Fibroblast of lung (primary cell): ENCODE results near the gene LPXN. TPM values are rescaled to one million over a fixed set of nuclear protein-coding genes. Genes with fewer than 3 reads are reported as not detected.

ENCODE experiments used
- DNase-seq, 2 donors: peaks; one replicate each; pipeline versions ENCODE4 v3.0.0 to v3.0.0-alpha.2; 2010; ENCODE audit warnings: low read depth in 2 of 2
- H2AFZ ChIP-seq: 2 replicates; pipeline ENCODE4 v1.5.1; 2012; ENCODE audit warnings: low read length, control low read depth, inconsistent platforms
- H3K27ac ChIP-seq: 2 replicates; pipeline ENCODE4 v1.5.1; 2011; ENCODE audit warnings: low read length, control low read depth; ENCODE audit not compliant: insufficient read depth
- H3K27me3 ChIP-seq: 2 replicates; pipeline ENCODE4 v1.5.1; 2011; ENCODE audit warnings: mild to moderate bottlenecking, low read length; ENCODE audit not compliant: control insufficient read depth, insufficient read depth
- H3K36me3 ChIP-seq: 2 replicates; pipeline ENCODE4 v1.5.1; 2011; ENCODE audit warnings: low read length; ENCODE audit not compliant: control insufficient read depth, insufficient read depth
- H3K4me1 ChIP-seq: 2 replicates; pipeline ENCODE4 v1.5.1; 2011; ENCODE audit warnings: low read length; ENCODE audit not compliant: control insufficient read depth, insufficient read depth; ENCODE audit errors: extremely low read depth
- H3K4me2 ChIP-seq: 2 replicates; pipeline ENCODE4 v1.5.1; 2011; ENCODE audit warnings: low read length, control low read depth; ENCODE audit not compliant: insufficient read depth; ENCODE audit errors: extremely low read depth
- H3K4me3 ChIP-seq, 4 experiments: fragments of 200-600 bp in 1 of 4; sonication (generic) in 1 of 4; replicated peaks in 1 of 4; 2 replicates each; pipeline ENCODE4 v1.5.1; 2011 to 2016; ENCODE audit warnings: low read length in 4 of 4, low read depth in 3 of 4, mild to moderate bottlenecking in 3 of 4, control low read depth in 2 of 4, inconsistent platforms in 1 of 4, mixed read lengths in 1 of 4; ENCODE audit not compliant: insufficient read depth in 1 of 4; ENCODE audit errors: control extremely low read depth in 1 of 4
- H3K79me2 ChIP-seq: 2 replicates; pipeline ENCODE4 v1.5.1; 2012; ENCODE audit warnings: mild to moderate bottlenecking, low read length, inconsistent platforms; ENCODE audit not compliant: control insufficient read depth, insufficient read depth
- H3K9ac ChIP-seq: 2 replicates; pipeline ENCODE4 v1.5.1; 2011; ENCODE audit warnings: mild to moderate bottlenecking, low read length, control low read depth; ENCODE audit not compliant: insufficient read depth
- H3K9me3 ChIP-seq: 2 replicates; pipeline ENCODE4 v1.5.1; 2012; ENCODE audit warnings: low read depth, low read length; ENCODE audit not compliant: control insufficient read depth, insufficient read depth
- H4K20me1 ChIP-seq: 2 replicates; pipeline ENCODE4 v1.5.1; 2011; ENCODE audit warnings: low read length; ENCODE audit not compliant: control insufficient read depth, insufficient read depth; ENCODE audit errors: extremely low read depth
- EZH2 ChIP-seq: IDR thresholded peaks from 2 replicates; pipeline ENCODE4 v1.5.1; 2012; ENCODE audit warnings: low read length, control low read depth, mild to moderate bottlenecking; ENCODE audit errors: missing control alignments
- polyA plus RNA-seq, 2 donors: library from polyadenylated mRNA; depleted of rRNA in 1 of 2; stranded (reverse) in 1 of 2; unstranded in 1 of 2; fragments of >200 nt; gene quantifications; 2 replicates each; pipeline ENCODE4 v1.2.1, GENCODE V29; 2011 to 2012; ENCODE audit warnings: missing spikeins in 1 of 2
- total RNA-seq: library from RNA; depleted of rRNA; stranded (reverse); fragments of >200 nt; gene quantifications from 2 replicates; pipeline ENCODE4 v1.2.1, GENCODE V29; 2014
- TF ChIP-seq, protein P1 (sequence below), 2 donors: IDR thresholded peaks in 1 of 2; conservative IDR thresholded peaks in 1 of 2; 1 replicate in 1 of 2; 2 replicates in 1 of 2; pipeline ENCODE4 v1.5.1; 2011 to 2012; ENCODE audit warnings: low read length in 2 of 2, control low read depth in 1 of 2, inconsistent platforms in 1 of 2, low read depth in 1 of 2, mild to moderate bottlenecking in 1 of 2

Gene LPXN
- total and polyA plus RNA-seq, 2 donors (not counting 1 experiment from before 2014, with no cell fraction given) = 8.6 to 9.2 TPM

DNA sequence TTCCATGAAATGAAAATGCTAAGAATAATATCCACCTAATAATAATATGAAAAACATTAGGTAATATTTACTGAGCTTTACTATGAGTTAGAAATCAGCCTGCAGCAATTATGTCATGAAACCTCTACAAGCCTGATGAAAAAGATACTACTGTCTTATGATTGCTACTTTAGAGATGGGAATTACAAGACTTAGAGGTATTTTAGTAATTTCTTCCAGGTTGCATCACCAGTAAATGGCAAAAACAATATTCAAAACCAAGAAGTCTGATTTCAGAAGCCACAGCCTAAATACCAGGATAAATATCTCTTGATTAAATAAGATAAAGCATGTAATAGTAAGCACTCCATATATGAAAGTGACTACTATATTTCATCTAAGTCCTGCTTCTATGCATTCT lies 81.6 kb downstream of the LPXN start:
- DNase-seq = peak; percentile 17 to 29
- peak overlapping the region; percentile 35 for H3K27ac ChIP-seq
- H3K4me3 ChIP-seq = no peak overlapping the region
- no peak overlapping the region for H3K4me2 ChIP-seq
- H2AFZ ChIP-seq = no peak overlapping the region
- TF ChIP-seq, protein P1, sequence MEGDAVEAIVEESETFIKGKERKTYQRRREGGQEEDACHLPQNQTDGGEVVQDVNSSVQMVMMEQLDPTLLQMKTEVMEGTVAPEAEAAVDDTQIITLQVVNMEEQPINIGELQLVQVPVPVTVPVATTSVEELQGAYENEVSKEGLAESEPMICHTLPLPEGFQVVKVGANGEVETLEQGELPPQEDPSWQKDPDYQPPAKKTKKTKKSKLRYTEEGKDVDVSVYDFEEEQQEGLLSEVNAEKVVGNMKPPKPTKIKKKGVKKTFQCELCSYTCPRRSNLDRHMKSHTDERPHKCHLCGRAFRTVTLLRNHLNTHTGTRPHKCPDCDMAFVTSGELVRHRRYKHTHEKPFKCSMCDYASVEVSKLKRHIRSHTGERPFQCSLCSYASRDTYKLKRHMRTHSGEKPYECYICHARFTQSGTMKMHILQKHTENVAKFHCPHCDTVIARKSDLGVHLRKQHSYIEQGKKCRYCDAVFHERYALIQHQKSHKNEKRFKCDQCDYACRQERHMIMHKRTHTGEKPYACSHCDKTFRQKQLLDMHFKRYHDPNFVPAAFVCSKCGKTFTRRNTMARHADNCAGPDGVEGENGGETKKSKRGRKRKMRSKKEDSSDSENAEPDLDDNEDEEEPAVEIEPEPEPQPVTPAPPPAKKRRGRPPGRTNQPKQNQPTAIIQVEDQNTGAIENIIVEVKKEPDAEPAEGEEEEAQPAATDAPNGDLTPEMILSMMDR (conservative IDR thresholded peaks at IDR 0.05 in 1 of 2, IDR thresholded peaks at IDR 0.05 in 1 of 2; ENCODE audit: low read depth in 1 of 2, low read length in 2 of 2) = no peak
- no peak for TF ChIP-seq EZH2
- no peaks in the 10 kb centered on the region for H3K36me3 ChIP-seq
- H3K79me2 ChIP-seq = no peaks in the 10 kb centered on the region
- no peaks in the 10 kb centered on the region for H3K27me3 ChIP-seq
- no peaks in the 10 kb centered on the region for H3K9me3 ChIP-seq
- no peak overlapping the region for H3K9ac ChIP-seq
- peaks cover 9% of the 10 kb centered on the region for H3K4me1 ChIP-seq
- H4K20me1 ChIP-seq = no peaks in the 10 kb centered on the region

GRCh38 chr11:58493676-58494075 lies 82.0 kb downstream of the LPXN start:
- H3K4me1 ChIP-seq = peaks cover 9% of the 10 kb centered on the region
- H3K27ac ChIP-seq = peak overlapping the region; percentile 35
- DNase-seq = peak; percentile 8 to 24
- no peaks in the 10 kb centered on the region for H3K79me2 ChIP-seq
- H3K27me3 ChIP-seq = no peaks in the 10 kb centered on the region
- no peaks in the 10 kb centered on the region for H4K20me1 ChIP-seq
- H3K4me3 ChIP-seq = no peak overlapping the region
- no peaks in the 10 kb centered on the region for H3K9me3 ChIP-seq
- TF ChIP-seq, protein P1 (conservative IDR thresholded peaks at IDR 0.05 in 1 of 2, IDR thresholded peaks at IDR 0.05 in 1 of 2; ENCODE audit: low read depth in 1 of 2, low read length in 2 of 2) = no peak
- no peak for TF ChIP-seq EZH2
- no peak overlapping the region for H3K9ac ChIP-seq
- H2AFZ ChIP-seq = no peak overlapping the region
- no peaks in the 10 kb centered on the region for H3K36me3 ChIP-seq
- no peak overlapping the region for H3K4me2 ChIP-seq

- Histone ChIP-seq H4K20me1 (no peaks in the 10 kb centered on the region), H3K4me1 (peaks cover 8% of the 10 kb centered on the region), H3K36me3 (no peaks in the 10 kb centered on the region), H3K27ac (no peak overlapping the region), H3K27me3 (no peaks in the 10 kb centered on the region), H3K79me2 (no peaks in the 10 kb centered on the region), H3K9ac (no peak overlapping the region), H3K4me3 (no peak overlapping the region), H3K9me3 (no peaks in the 10 kb centered on the region), H2AFZ (no peak overlapping the region), H3K4me2 (no peak overlapping the region)
- no peak for DNase-seq
- TF ChIP-seq EZH2 = no peak
- TF ChIP-seq, protein P1 (conservative IDR thresholded peaks at IDR 0.05 in 1 of 2, IDR thresholded peaks at IDR 0.05 in 1 of 2; ENCODE audit: low read depth in 1 of 2, low read length in 2 of 2) = no peak
Observed at GRCh38 chr11:58490827-58491226, 84.8 kb downstream of the LPXN start.
